HepG2 (cell line): ENCODE results near the gene KRTCAP2. TPM values are rescaled to one million over a fixed set of nuclear protein-coding genes. Genes with fewer than 3 reads are reported as not detected.
A peak's percentile ranks its signal among the peaks of the same experiment; 100 is the strongest.

Source experiments
- ELK4 ChIP-seq: sonication (generic); formaldehyde crosslinking; IDR thresholded peaks from 2 replicates; pipeline ENCODE4 v1.9.0; 2021; ENCODE audit warnings: missing genetic modification reagents, borderline replicate concordance
- FOXA3 ChIP-seq: IDR thresholded peaks from 2 replicates; pipeline ENCODE4 v1.6.1; 2016; ENCODE audit warnings: missing genetic modification reagents, missing compliant biosample characterization
- HDAC2 ChIP-seq: sonication (generic); formaldehyde crosslinking; IDR thresholded peaks from 2 replicates; pipeline ENCODE4 v1.4.0; 2020; ENCODE audit warnings: missing genetic modification reagents
- KDM3A ChIP-seq: IDR thresholded peaks from 2 replicates; pipeline ENCODE4 v1.6.1; 2018; ENCODE audit warnings: low read depth, missing compliant biosample characterization
- KDM5B ChIP-seq: sonication (generic); formaldehyde crosslinking; IDR thresholded peaks from 2 replicates; pipeline ENCODE4 v1.4.0; 2020; ENCODE audit warnings: missing genetic modification reagents, mild to moderate bottlenecking, borderline replicate concordance
- PRDM10 ChIP-seq: sonication (generic); formaldehyde crosslinking; IDR thresholded peaks from 2 replicates; pipeline ENCODE4 v1.4.0; 2020; ENCODE audit warnings: low read depth, missing genetic modification reagents
- SMC3 ChIP-seq: IDR thresholded peaks from 2 replicates; pipeline ENCODE4 v1.6.1; 2011; ENCODE audit warnings: low read length, improper control_type of control experiment
- ZHX1 ChIP-seq: sonication (generic); formaldehyde crosslinking; IDR thresholded peaks from 2 replicates; pipeline ENCODE4 v1.8.1; 2022; ENCODE audit warnings: low read depth, mild to moderate bottlenecking, missing genetic modification reagents
- ZNF180 ChIP-seq: sonication (generic); formaldehyde crosslinking; IDR thresholded peaks from 2 replicates; pipeline ENCODE4 v1.4.0; 2020; ENCODE audit warnings: low read depth, missing genetic modification reagents, borderline replicate concordance
- ZNF317 ChIP-seq: sonication (generic); formaldehyde crosslinking; IDR thresholded peaks from 2 replicates; pipeline ENCODE4 v1.5.0; 2020; ENCODE audit warnings: mild to moderate bottlenecking, missing genetic modification reagents
- ZNF556 ChIP-seq: sonication (generic); formaldehyde crosslinking; IDR thresholded peaks from 2 replicates; pipeline ENCODE4 v1.4.0; 2020; ENCODE audit warnings: mild to moderate bottlenecking, missing genetic modification reagents, borderline replicate concordance
- ZNF704 ChIP-seq: sonication (generic); formaldehyde crosslinking; IDR thresholded peaks from 2 replicates; pipeline ENCODE4 v1.8.1; 2023; ENCODE audit warnings: mild to moderate bottlenecking, inconsistent platforms, moderate library complexity, missing genetic modification reagents, borderline replicate concordance
- ZNF766 ChIP-seq: sonication (generic); formaldehyde crosslinking; IDR thresholded peaks from 2 replicates; pipeline ENCODE4 v1.5.0; 2020; ENCODE audit warnings: missing genetic modification reagents, borderline replicate concordance
- ZSCAN25 ChIP-seq: sonication (generic); formaldehyde crosslinking; IDR thresholded peaks from 2 replicates; pipeline ENCODE4 v1.8.0; 2022; ENCODE audit warnings: mild to moderate bottlenecking, missing genetic modification reagents
- polyA plus RNA-seq, 8 experiments: library from polyadenylated mRNA; depleted of rRNA in 3 of 8; stranded (reverse) in 7 of 8; unstranded in 1 of 8; fragments of >200 nt; fragmentation: Illumina TruSeq in 4 of 8; extraction: Trizol in 4 of 8; gene quantifications; 2 replicates each; pipeline versions ENCODE4 v1.2.1 to v1.2.3, GENCODE V29; 2011 to 2016; ENCODE audit warnings: low read depth in 4 of 8, missing spikeins in 1 of 8, mixed read lengths in 1 of 8; ENCODE audit not compliant: insufficient read depth in 1 of 8
- total RNA-seq, 5 experiments: library from RNA; depleted of rRNA; stranded (reverse); fragments of >200 nt; fragmentation: Illumina TruSeq; extraction: Trizol; gene quantifications; 2 replicates each; pipeline ENCODE4 v1.2.3, GENCODE V29; 2016; ENCODE audit warnings: low read depth in 1 of 5
- TF ChIP-seq, protein P1 (sequence below): sonication (generic); formaldehyde crosslinking; conservative IDR thresholded peaks from 2 replicates; pipeline ENCODE4 v1.4.0; 2020; ENCODE audit warnings: missing genetic modification reagents
- TF ChIP-seq, protein P2 (sequence below): IDR thresholded peaks from 2 replicates; pipeline ENCODE4 v1.6.1; 2016; ENCODE audit warnings: control low read depth

KRTCAP2 gene
- total and polyA plus RNA-seq, 2 of the 13 experiments (the other 11 are each of a cell fraction or from before 2014, with no cell fraction given): 77.3 to 79.4 TPM

DNA sequence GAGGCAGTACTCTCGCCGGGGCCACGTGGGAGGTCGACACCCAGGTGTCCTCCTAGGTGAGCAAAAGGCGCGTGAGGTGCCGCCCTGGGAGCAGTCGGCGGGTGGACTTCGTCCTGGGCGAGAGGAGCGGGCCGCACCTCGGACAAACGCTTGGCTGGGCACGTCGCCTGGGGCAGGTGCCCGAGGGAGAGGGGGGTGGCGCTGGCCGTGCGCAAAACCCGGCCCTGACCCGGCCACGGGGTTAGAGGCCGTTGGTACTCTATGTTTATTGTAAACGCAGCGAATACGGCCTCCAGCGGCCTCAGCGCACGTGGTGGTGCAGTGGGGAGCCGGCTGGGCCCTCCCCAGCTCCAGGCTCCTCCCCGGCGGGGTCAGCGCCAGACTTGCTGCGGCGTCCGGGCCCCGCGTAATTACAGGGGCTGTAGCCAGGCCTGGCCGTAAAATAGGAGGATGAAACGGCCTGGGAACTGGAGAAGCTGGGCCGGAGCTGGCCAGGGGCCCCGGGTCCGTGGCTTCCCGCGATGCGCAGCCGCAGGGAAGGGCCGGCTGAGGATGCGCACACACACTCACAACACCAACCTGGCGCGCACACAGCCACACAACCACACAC lies 47.1 kb downstream of the KRTCAP2 start (continued):
- peak; percentile 96 for TF ChIP-seq ZNF556 (CRISPR knock-in tag)
- no peak for TF ChIP-seq SMC3
- peak; percentile 92 for TF ChIP-seq FOXA3
- 0 out of 2 replicates have a peak, but pooled peaks have one; percentile 52 for TF ChIP-seq ZNF766 (CRISPR knock-in tag)
- peak; percentile 87 for TF ChIP-seq PRDM10 (CRISPR knock-in tag)
- peak; percentile 86 for TF ChIP-seq ZNF317 (CRISPR knock-in tag)
- peak; percentile 93 for TF ChIP-seq KDM3A (CRISPR knock-in tag)
- no peak for TF ChIP-seq ZNF704 (CRISPR knock-in tag)
- TF ChIP-seq KDM5B (CRISPR knock-in tag): peak; percentile 67; the same call in 1 of the 2 replicates
- TF ChIP-seq ZNF180: no peak
- TF ChIP-seq, protein P1, sequence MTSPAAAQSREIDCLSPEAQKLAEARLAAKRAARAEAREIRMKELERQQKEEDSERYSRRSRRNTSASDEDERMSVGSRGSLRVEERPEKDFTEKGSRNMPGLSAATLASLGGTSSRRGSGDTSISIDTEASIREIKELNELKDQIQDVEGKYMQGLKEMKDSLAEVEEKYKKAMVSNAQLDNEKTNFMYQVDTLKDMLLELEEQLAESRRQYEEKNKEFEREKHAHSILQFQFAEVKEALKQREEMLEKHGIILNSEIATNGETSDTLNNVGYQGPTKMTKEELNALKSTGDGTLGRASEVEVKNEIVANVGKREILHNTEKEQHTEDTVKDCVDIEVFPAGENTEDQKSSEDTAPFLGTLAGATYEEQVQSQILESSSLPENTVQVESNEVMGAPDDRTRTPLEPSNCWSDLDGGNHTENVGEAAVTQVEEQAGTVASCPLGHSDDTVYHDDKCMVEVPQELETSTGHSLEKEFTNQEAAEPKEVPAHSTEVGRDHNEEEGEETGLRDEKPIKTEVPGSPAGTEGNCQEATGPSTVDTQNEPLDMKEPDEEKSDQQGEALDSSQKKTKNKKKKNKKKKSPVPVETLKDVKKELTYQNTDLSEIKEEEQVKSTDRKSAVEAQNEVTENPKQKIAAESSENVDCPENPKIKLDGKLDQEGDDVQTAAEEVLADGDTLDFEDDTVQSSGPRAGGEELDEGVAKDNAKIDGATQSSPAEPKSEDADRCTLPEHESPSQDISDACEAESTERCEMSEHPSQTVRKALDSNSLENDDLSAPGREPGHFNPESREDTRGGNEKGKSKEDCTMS (CRISPR knock-in tag): 0 out of 2 replicates have a peak, but pooled peaks have one; percentile 47
- peak; percentile 80; the same call in 1 of the 2 replicates for TF ChIP-seq ZHX1 (CRISPR knock-in tag)
- no peak for TF ChIP-seq ELK4 (CRISPR knock-in tag)
- TF ChIP-seq, protein P2, sequence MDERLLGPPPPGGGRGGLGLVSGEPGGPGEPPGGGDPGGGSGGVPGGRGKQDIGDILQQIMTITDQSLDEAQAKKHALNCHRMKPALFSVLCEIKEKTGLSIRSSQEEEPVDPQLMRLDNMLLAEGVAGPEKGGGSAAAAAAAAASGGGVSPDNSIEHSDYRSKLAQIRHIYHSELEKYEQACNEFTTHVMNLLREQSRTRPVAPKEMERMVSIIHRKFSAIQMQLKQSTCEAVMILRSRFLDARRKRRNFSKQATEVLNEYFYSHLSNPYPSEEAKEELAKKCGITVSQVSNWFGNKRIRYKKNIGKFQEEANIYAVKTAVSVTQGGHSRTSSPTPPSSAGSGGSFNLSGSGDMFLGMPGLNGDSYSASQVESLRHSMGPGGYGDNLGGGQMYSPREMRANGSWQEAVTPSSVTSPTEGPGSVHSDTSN (CRISPR knock-in tag): no peak
- peak; percentile 85; the same call in 1 of the 2 replicates for TF ChIP-seq ZSCAN25 (CRISPR knock-in tag)
- peak; percentile 96 for TF ChIP-seq HDAC2 (CRISPR knock-in tag)
